Hepatocyte (in vitro differentiated cells): Measurements from ENCODE around the gene PAIP2B. TPM values are rescaled to one million over a fixed set of nuclear protein-coding genes. Genes with fewer than 3 reads are reported as not detected.

Experiments used
- DNase-seq: peaks from one replicate; pipeline ENCODE4 v3.0.0-alpha.2; 2016; ENCODE audit warnings: low spot score
- H2AFZ ChIP-seq: fragments of 200-600 bp; sonication (generic); 2 replicates; pipeline ENCODE4 v1.6.0; 2016; ENCODE audit warnings: antibody characterized with exemption, mild to moderate bottlenecking
- H3K27ac ChIP-seq: fragments of 200-600 bp; sonication (generic); 2 replicates; pipeline ENCODE4 v1.5.1; 2016; ENCODE audit warnings: mild to moderate bottlenecking
- H3K27me3 ChIP-seq: fragments of 200-600 bp; sonication (generic); 2 replicates; pipeline ENCODE4 v1.6.1; 2016
- H3K36me3 ChIP-seq: fragments of 200-600 bp; sonication (generic); replicated peaks from 2 replicates; pipeline ENCODE4 v1.5.1; 2016; ENCODE audit warnings: low read depth; ENCODE audit not compliant: insufficient read depth
- H3K4me1 ChIP-seq: fragments of 200-600 bp; sonication (generic); 2 replicates; pipeline ENCODE4 v1.5.1; 2016; ENCODE audit warnings: mild to moderate bottlenecking, moderate library complexity; ENCODE audit not compliant: insufficient read depth
- H3K4me2 ChIP-seq: fragments of 200-600 bp; sonication (generic); 2 replicates; pipeline ENCODE4 v1.6.0; 2016
- H3K4me3 ChIP-seq: fragments of 200-600 bp; sonication (generic); 2 replicates; pipeline ENCODE4 v1.5.1; 2016; ENCODE audit warnings: mild to moderate bottlenecking
- H3K79me2 ChIP-seq: fragments of 200-600 bp; sonication (generic); 2 replicates; pipeline ENCODE4 v1.6.0; 2017; ENCODE audit warnings: mild to moderate bottlenecking
- H3K9me2 ChIP-seq: fragments of 200-600 bp; sonication (generic); replicated peaks from 2 replicates; pipeline ENCODE4 v1.6.0; 2017; ENCODE audit warnings: mild to moderate bottlenecking; ENCODE audit not compliant: insufficient read depth
- H3K9me3 ChIP-seq: fragments of 200-600 bp; sonication (generic); 2 replicates; pipeline ENCODE4 v1.5.1; 2016; ENCODE audit warnings: low read depth, mild to moderate bottlenecking
- H4K20me1 ChIP-seq: fragments of 200-600 bp; sonication (generic); 2 replicates; pipeline ENCODE4 v1.6.0; 2016; ENCODE audit warnings: mild to moderate bottlenecking; ENCODE audit not compliant: insufficient read depth, poor library complexity, severe bottlenecking
- EZH2 ChIP-seq: fragments of 200-600 bp; sonication (generic); IDR thresholded peaks from 2 replicates; pipeline ENCODE4 v1.6.1; 2016; ENCODE audit warnings: antibody characterized with exemption, mild to moderate bottlenecking, borderline replicate concordance
- EZH2phosphoT487 ChIP-seq: fragments of 200-600 bp; sonication (generic); IDR thresholded peaks from one replicate; pipeline ENCODE4 v1.6.1; 2018; ENCODE audit warnings: antibody characterized with exemption, mild to moderate bottlenecking, low read depth, moderate library complexity; ENCODE audit not compliant: unreplicated experiment, severe bottlenecking
- WGBS: methylation state at CpG from one replicate; pipeline ENCODE4 v1.1.6; 2016; ENCODE audit warnings: low lambda C conversion rate; ENCODE audit errors: missing lambda C conversion rate; 5-methylcytosine and 5-hydroxymethylcytosine counted together
- polyA plus RNA-seq: library from polyadenylated mRNA; unstranded; fragments of >200 nt; fragmentation: Nextera tagmentation; extraction: Ambion mirVana; gene quantifications from 2 replicates; pipeline ENCODE4 v1.2.1, GENCODE V29; 2016
- total RNA-seq: library from RNA; depleted of rRNA; stranded (reverse); fragments of >200 nt; gene quantifications from 2 replicates; pipeline ENCODE4 v1.2.3, GENCODE V29; 2014
- TF ChIP-seq, protein P1 (sequence below): fragments of 200-600 bp; sonication (generic); IDR thresholded peaks from 2 replicates; pipeline ENCODE4 v1.5.1; 2016; ENCODE audit warnings: antibody characterized with exemption, mild to moderate bottlenecking; ENCODE audit not compliant: poor library complexity

PAIP2B gene
- total and polyA plus RNA-seq, 2 experiments from 2014 or later, result 2.6 to 4.8 TPM

GRCh38 chr2:71216501-71216900, 10.4 kb downstream of the PAIP2B start:
- no peaks in the 10 kb centered on the region for H4K20me1 ChIP-seq
- no peak overlapping the region for H2AFZ ChIP-seq
- no peaks in the 10 kb centered on the region for H3K36me3 ChIP-seq
- H3K9me3 ChIP-seq, result no peaks in the 10 kb centered on the region
- H3K9me2 ChIP-seq, result no peaks in the 10 kb centered on the region
- WGBS, result 83% methylated on average over 1 of the region's 1 CpG
- H3K79me2 ChIP-seq, result no peaks in the 10 kb centered on the region
- H3K27ac ChIP-seq, result no peak overlapping the region
- DNase-seq, result no peak
- no peak overlapping the region for H3K4me2 ChIP-seq
- H3K27me3 ChIP-seq, result no peaks in the 10 kb centered on the region
- H3K4me3 ChIP-seq, result no peak overlapping the region
- TF ChIP-seq, protein P1, sequence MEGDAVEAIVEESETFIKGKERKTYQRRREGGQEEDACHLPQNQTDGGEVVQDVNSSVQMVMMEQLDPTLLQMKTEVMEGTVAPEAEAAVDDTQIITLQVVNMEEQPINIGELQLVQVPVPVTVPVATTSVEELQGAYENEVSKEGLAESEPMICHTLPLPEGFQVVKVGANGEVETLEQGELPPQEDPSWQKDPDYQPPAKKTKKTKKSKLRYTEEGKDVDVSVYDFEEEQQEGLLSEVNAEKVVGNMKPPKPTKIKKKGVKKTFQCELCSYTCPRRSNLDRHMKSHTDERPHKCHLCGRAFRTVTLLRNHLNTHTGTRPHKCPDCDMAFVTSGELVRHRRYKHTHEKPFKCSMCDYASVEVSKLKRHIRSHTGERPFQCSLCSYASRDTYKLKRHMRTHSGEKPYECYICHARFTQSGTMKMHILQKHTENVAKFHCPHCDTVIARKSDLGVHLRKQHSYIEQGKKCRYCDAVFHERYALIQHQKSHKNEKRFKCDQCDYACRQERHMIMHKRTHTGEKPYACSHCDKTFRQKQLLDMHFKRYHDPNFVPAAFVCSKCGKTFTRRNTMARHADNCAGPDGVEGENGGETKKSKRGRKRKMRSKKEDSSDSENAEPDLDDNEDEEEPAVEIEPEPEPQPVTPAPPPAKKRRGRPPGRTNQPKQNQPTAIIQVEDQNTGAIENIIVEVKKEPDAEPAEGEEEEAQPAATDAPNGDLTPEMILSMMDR, result no peak
- H3K4me1 ChIP-seq, result no peaks in the 10 kb centered on the region

DNA sequence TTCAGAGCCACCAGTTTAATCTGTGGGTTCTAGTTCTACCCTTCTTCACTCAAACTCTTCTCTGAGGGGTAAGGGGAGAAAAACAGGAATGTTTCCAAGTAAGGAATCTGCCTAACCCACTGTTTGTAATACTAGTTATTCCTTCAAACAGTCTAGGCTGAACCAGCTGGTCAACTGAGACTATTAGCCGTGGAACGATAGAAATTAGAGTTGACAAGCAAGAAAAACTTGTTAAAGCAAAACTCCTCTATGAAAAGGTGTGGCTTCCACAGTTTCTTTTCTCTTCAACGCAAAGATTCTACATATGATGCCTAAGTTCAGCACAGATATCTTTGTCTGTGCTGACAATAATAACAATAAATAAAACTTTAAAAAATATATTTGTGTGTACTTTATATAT, 11.5 kb downstream of the PAIP2B start:
- no peak for DNase-seq
- H3K9me3 ChIP-seq, result no peaks in the 10 kb centered on the region
- H3K27ac ChIP-seq, result no peak overlapping the region
- H3K79me2 ChIP-seq, result no peaks in the 10 kb centered on the region
- H3K36me3 ChIP-seq, result no peaks in the 10 kb centered on the region
- WGBS, result 73% methylated on average over 3 of the region's 3 CpGs
- H3K4me1 ChIP-seq, result no peaks in the 10 kb centered on the region
- H3K4me2 ChIP-seq, result no peak overlapping the region
- no peak overlapping the region for H2AFZ ChIP-seq
- no peaks in the 10 kb centered on the region for H3K27me3 ChIP-seq
- TF ChIP-seq, protein P1, result no peak
- TF ChIP-seq EZH2, result no peak
- no peak overlapping the region for H3K4me3 ChIP-seq
- no peaks in the 10 kb centered on the region for H4K20me1 ChIP-seq
- H3K9me2 ChIP-seq, result no peaks in the 10 kb centered on the region

- WGBS, result 62% methylated on average over 2 of the region's 2 CpGs
- Histone ChIP-seq H3K79me2 (no peaks in the 10 kb centered on the region), H3K9me2 (no peaks in the 10 kb centered on the region), H3K4me2 (no peak overlapping the region), H3K4me3 (no peak overlapping the region), H3K27me3 (no peaks in the 10 kb centered on the region), H3K9me3 (no peaks in the 10 kb centered on the region), H3K4me1 (no peaks in the 10 kb centered on the region), H3K27ac (no peak overlapping the region), H2AFZ (no peak overlapping the region), H4K20me1 (no peaks in the 10 kb centered on the region), H3K36me3 (no peaks in the 10 kb centered on the region)
- no peak for DNase-seq
- TF ChIP-seq EZH2 (no peak), EZH2phosphoT487 (no peak)
- TF ChIP-seq, protein P1, result no peak
These were observed 14.6 kb downstream of the PAIP2B start for GRCh38 chr2:71212336-71212735.

DNA sequence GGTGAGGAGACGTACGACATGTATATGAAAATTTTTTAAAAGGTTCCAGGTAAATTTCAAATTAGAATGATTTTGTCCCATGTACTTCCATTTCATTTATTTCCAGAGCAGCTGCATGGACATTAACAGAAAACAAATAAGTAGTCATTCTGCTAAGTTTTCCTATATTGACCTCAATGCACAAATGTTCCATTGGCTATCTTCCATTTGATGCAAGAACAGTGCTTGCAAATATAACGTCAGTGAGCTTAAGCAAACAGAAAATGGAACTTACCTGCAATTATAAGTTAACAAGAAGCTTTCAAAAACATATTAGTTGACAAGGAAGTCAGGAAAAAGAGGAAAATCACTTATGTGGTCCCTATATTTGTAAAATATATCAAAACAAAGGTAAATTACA, 16.6 kb downstream of the PAIP2B start:
- H3K79me2 ChIP-seq, result no peaks in the 10 kb centered on the region
- no peak overlapping the region for H3K4me2 ChIP-seq
- H3K4me3 ChIP-seq, result no peak overlapping the region
- H3K27me3 ChIP-seq, result no peaks in the 10 kb centered on the region
- 83% methylated on average over 3 of the region's 3 CpGs for WGBS
- H3K9me2 ChIP-seq, result no peaks in the 10 kb centered on the region
- DNase-seq, result no peak
- H3K4me1 ChIP-seq, result no peaks in the 10 kb centered on the region
- no peak overlapping the region for H2AFZ ChIP-seq
- TF ChIP-seq, protein P1, result no peak
- no peak for TF ChIP-seq EZH2phosphoT487
- TF ChIP-seq EZH2, result no peak
- no peaks in the 10 kb centered on the region for H3K36me3 ChIP-seq
- no peaks in the 10 kb centered on the region for H4K20me1 ChIP-seq
- no peaks in the 10 kb centered on the region for H3K9me3 ChIP-seq
- no peak overlapping the region for H3K27ac ChIP-seq
